ENCODE results near the gene MAPK1IP1L. TPM values are rescaled to one million over a fixed set of nuclear protein-coding genes. Genes with fewer than 3 reads are reported as not detected.

MAPK1IP1L gene
- total and polyA plus RNA-seq, 2 of the 4 experiments (the other 2 are of a cell fraction), result 44.8 to 168 TPM

GRCh38 chr14:55088356-55088755, 36.9 kb downstream of the MAPK1IP1L start:
- no peak overlapping the region for H3K27ac ChIP-seq (ENCODE audit: insufficient read depth, low read length)
- no peak overlapping the region for H2BK15ac ChIP-seq (ENCODE audit: low read depth, low read length)
- in situ Hi-C loops (cut with MboI; ENCODE audit: low sequenced_read_pairs), result no loop called here
- no peak overlapping the region for H3K4me3 ChIP-seq (ENCODE audit: insufficient read depth, low read depth, low read length)
- no peak overlapping the region for H2BK120ac ChIP-seq (ENCODE audit: low read depth, low read length)
- H3K18ac ChIP-seq (ENCODE audit: low read depth, low read length), result no peak overlapping the region
- ATAC-seq (ENCODE audit: low read depth) (no peak), DNase-seq (no peak)
- TF ChIP-seq NFE2L2 (IDR thresholded peaks at IDR 0.05; ENCODE audit: low read depth, low read length), result no peak
- TF ChIP-seq CTCF (conservative IDR thresholded peaks at IDR 0.05; ENCODE audit: low read depth, low read length), result no peak
- TF ChIP-seq MXI1 (IDR thresholded peaks at IDR 0.05; ENCODE audit: borderline replicate concordance, low read depth, low read length), result no peak
- TF ChIP-seq RFX5 (IDR thresholded peaks at IDR 0.05; ENCODE audit: low read depth, low read length), result no peak
- TF ChIP-seq MAZ (IDR thresholded peaks at IDR 0.05; ENCODE audit: borderline replicate concordance, low read depth, low read length), result no peak
- no peak for TF ChIP-seq FOS (IDR thresholded peaks at IDR 0.05; ENCODE audit: low read depth, low read length)
- TF ChIP-seq BHLHE40 (IDR thresholded peaks at IDR 0.05; ENCODE audit: low read depth, low read length), result no peak
- no peak for TF ChIP-seq SMC3 (IDR thresholded peaks at IDR 0.05; ENCODE audit: low read depth, low read length)
- no peak for TF ChIP-seq CEBPB (IDR thresholded peaks at IDR 0.05; ENCODE audit: low read depth, low read length)
- TF ChIP-seq USF2 (IDR thresholded peaks at IDR 0.05; ENCODE audit: low read depth, low read length), result no peak
- no peak for TF ChIP-seq ELK1 (IDR thresholded peaks at IDR 0.05; ENCODE audit: borderline replicate concordance, low read depth, low read length)
- TF ChIP-seq RCOR1 (IDR thresholded peaks at IDR 0.05; ENCODE audit: insufficient replicate concordance, low read length), result no peak
- TF ChIP-seq POLR2A (IDR thresholded peaks at IDR 0.05; ENCODE audit: low read depth, low read length), result no peak
- no peak for TF ChIP-seq CHD1 (IDR thresholded peaks at IDR 0.05; ENCODE audit: low read depth, low read length)
- TF ChIP-seq MAFK (IDR thresholded peaks at IDR 0.05; ENCODE audit: low read depth, low read length), result no peak
- TF ChIP-seq RAD21 (IDR thresholded peaks at IDR 0.05; ENCODE audit: low read length), result no peak
- intact Hi-C loops (cut with micrococcal nuclease), result loop anchor here (2.0 kb wide), 1 partner anchor 48 kb away; no protein-coding TSS in a partner anchor
- no peak overlapping the region for H2BK5ac ChIP-seq (ENCODE audit: low read depth, low read length, poor library complexity, severe bottlenecking)
- no TSS peak for BruUV-seq (replicated peaks)
- no peaks in the 10 kb centered on the region for H3K9me1 ChIP-seq (ENCODE audit: insufficient read depth, low read length)
- ChIA-PET POLR2A (ENCODE audit: unreplicated experiment) (no interaction called here), CTCF (no interaction called here)
- no peak overlapping the region for H2AFZ ChIP-seq (replicated peaks; ENCODE audit: low read length, poor library complexity)
- no peak overlapping the region for H4K8ac ChIP-seq (ENCODE audit: low read depth in 2 of 2, low read length in 2 of 2)
- no peaks in the 10 kb centered on the region for H3K4me1 ChIP-seq (ENCODE audit: control insufficient read depth, insufficient read depth, low read length)
- H3K23ac ChIP-seq (ENCODE audit: low read depth, low read length), result no peak overlapping the region
- H3K4me2 ChIP-seq (ENCODE audit: low read depth, low read length), result no peak overlapping the region
- H3K9me3 ChIP-seq (ENCODE audit: control insufficient read depth, insufficient read depth, low read length), result no peaks in the 10 kb centered on the region
- no peak overlapping the region for H2BK20ac ChIP-seq (ENCODE audit: low read depth, low read length)
- no peak overlapping the region for H2AK5ac ChIP-seq (ENCODE audit: low read depth, low read length)
- no peak overlapping the region for H3K14ac ChIP-seq (replicated peaks; ENCODE audit: low read depth, low read length)
- no peaks in the 10 kb centered on the region for H3K79me1 ChIP-seq (ENCODE audit: low read depth in 1 of 2, low read length in 2 of 2)
- no peak overlapping the region for H3K9ac ChIP-seq (ENCODE audit: low read depth, low read length)
- dilution Hi-C loops (cut with HindIII; ENCODE audit: low sequenced_read_pairs, unreplicated experiment), result no loop called here
- no peak overlapping the region for H4K91ac ChIP-seq (ENCODE audit: insufficient read depth, low read depth, low read length)
- no peak overlapping the region for H3K56ac ChIP-seq (ENCODE audit: extremely low read depth, insufficient read depth, low read length)
- no peak overlapping the region for H3K4ac ChIP-seq (ENCODE audit: low read depth, low read length)
- no peaks in the 10 kb centered on the region for H3K36me3 ChIP-seq (ENCODE audit: control insufficient read depth, insufficient read depth, low read length)
- H2AK9ac ChIP-seq (replicated peaks; ENCODE audit: low read depth, low read length, poor library complexity), result no peak overlapping the region
- H4K5ac ChIP-seq (ENCODE audit: low read depth, low read length), result no peak overlapping the region
- no peaks in the 10 kb centered on the region for H3K27me3 ChIP-seq (ENCODE audit: control insufficient read depth, insufficient read depth, low read length)
- no peaks in the 10 kb centered on the region; the same call in 1 of the 2 replicates for H4K20me1 ChIP-seq (ENCODE audit: insufficient read depth, low read length)

Data from IMR-90 (cell line).